Measurements from ENCODE around the gene PMAIP1. TPM values are rescaled to one million over a fixed set of nuclear protein-coding genes. Genes with fewer than 3 reads are reported as not detected.

PMAIP1 gene
- total and polyA plus RNA-seq, 7 donors, result 0.25 to 2.9 (median 0.89) TPM

- intact Hi-C loops (cut with DNase I), result no loop called here
- DNase-seq (no peak), ATAC-seq (no peak)
- 70 to 80% (median 75%) methylated on average over 4 of the region's 4 CpGs for WGBS, 3 donors
- H3K36me3 ChIP-seq (ENCODE audit: insufficient read depth in 1 of 2, low read depth in 1 of 2), result no peaks in the 10 kb centered on the region
- H3K9me3 ChIP-seq, result no peaks in the 10 kb centered on the region
- no peaks in the 10 kb centered on the region for H3K4me1 ChIP-seq
- TF ChIP-seq CTCF (IDR thresholded peaks at IDR 0.05), result no peak
- no peak overlapping the region for H3K27ac ChIP-seq
- no peaks in the 10 kb centered on the region for H3K27me3 ChIP-seq (ENCODE audit: insufficient read depth in 3 of 3, low read length in 2 of 3)
- H3K4me3 ChIP-seq, result no peak overlapping the region
These were observed 51.8 kb downstream of the PMAIP1 start for GRCh38 chr18:59951591-59951990.

DNA sequence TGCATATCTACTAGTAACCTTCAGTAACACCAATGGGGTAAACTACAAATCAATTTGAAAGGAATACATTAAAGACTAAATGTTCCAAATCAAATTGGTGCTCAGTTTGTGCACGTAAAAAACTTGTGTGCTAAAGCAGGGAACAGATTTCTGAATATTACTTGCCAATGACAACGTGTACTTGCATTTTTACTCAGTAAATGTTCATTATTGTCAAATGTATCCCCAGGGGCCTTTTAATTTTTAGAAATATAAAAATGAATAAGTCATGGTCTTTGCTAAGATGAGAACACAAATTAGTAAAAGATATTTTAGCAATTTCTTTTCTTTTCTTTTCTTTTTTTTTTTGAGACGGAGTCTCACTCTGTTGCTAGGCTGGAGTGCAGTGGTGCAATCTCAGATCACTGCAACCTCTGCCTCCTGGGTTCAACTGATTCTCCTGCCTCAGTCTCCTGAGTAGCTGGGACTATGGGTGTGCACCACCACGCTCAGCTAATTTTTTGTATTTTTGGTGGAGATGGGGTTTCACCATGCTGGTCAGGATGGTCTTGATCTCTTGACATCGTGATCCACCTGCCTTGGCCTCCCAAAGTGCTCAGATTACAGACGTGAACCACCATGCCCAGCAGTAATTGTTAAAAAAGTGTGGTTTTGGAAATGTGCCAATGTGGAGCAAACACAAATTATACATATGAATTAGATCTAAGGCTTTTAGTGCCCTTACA, 52.6 kb downstream of the PMAIP1 start:
- ATAC-seq (no peak), DNase-seq (no peak)
- Histone ChIP-seq H3K36me3 (ENCODE audit: insufficient read depth in 1 of 2, low read depth in 1 of 2) (no peaks in the 10 kb centered on the region), H3K27ac (no peak overlapping the region), H3K4me3 (no peak overlapping the region), H3K9me3 (no peaks in the 10 kb centered on the region), H3K27me3 (ENCODE audit: insufficient read depth in 3 of 3, low read length in 2 of 3) (no peaks in the 10 kb centered on the region), H3K4me1 (no peaks in the 10 kb centered on the region)
- intact Hi-C loops (cut with DNase I), result no loop called here
- TF ChIP-seq CTCF (IDR thresholded peaks at IDR 0.05), result no peak
- 70 to 77% (median 71%) methylated on average over 6 of the region's 6 CpGs for WGBS, 3 donors

Other genes starting within 250 kb of the PMAIP1 start
- under 1 TPM in 3 of 4 donors, not detected in 1; 0.06 to 0.77 (median 0.20) TPM for gene CCBE1, start 202.6 kb upstream of the PMAIP1 start, total RNA-seq
- under 1 TPM; 0.01 to 0.18 (median 0.09) TPM for gene CCBE1, start 202.6 kb upstream of the PMAIP1 start, polyA plus RNA-seq

Measured in psoas muscle (tissue), 8 donors.